ENCODE measurements around the gene AP3B1.

The AP3B1 gene

DNA sequence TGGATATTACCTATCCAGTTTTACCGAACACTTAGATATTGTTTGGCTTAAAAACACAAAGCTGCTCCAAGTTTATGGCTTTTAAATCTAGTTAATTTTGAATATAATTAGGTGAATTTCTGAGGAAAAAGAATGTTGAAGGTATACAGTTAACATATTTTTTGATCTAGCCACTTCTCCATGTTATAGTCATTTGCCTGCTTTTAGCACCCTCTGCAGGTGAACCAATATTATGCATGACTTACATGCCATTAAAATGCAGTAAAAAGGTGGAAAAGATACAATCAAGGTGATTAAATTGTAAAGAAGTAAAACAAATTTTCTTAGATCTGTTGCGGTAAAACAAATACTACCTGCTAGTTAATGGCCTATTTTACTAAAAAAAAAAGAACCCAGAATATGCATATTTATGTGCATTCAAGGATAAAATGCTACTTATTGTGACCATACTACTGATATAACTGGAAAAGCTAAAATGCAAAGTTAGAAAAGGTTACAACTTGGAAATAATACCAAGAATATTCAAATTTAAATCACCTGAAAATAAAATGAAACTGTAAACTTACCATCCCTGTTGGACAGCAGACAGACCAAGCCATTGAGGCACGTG is 132.1 kb downstream of the AP3B1 start:
- Histone ChIP-seq H4K20me1 (ENCODE audit: insufficient read depth, low read length) (no peaks in the 10 kb centered on the region), H3K9me2 (ENCODE audit: low read depth, low read length) (no peaks in the 10 kb centered on the region), H3F3A (ENCODE audit: insufficient read depth, low read length) (no peaks in the 10 kb centered on the region), H3K27me3 (ENCODE audit: insufficient read depth, low read length) (no peaks in the 10 kb centered on the region), H3K4me1 (ENCODE audit: insufficient read depth, low read length, severe bottlenecking) (no peaks in the 10 kb centered on the region), H3K4me2 (ENCODE audit: low read length) (no peak overlapping the region), H3K9me3 (ENCODE audit: low read length) (no peaks in the 10 kb centered on the region), H3K36me3 (ENCODE audit: insufficient read depth, low read length) (peaks cover 17% of the 10 kb centered on the region; the same call in 1 of the 2 replicates), H3K9ac (ENCODE audit: low read length) (no peak overlapping the region), H3K27ac (ENCODE audit: low read depth, low read length, poor library complexity, severe bottlenecking) (no peak overlapping the region), H3K79me2 (ENCODE audit: insufficient read depth, low read length) (no peaks in the 10 kb centered on the region), H2AFZ (ENCODE audit: low read length) (no peak overlapping the region), H3K4me3 (ENCODE audit: low read depth, low read length, poor library complexity, severe bottlenecking) (no peak overlapping the region)
- no peak for TF ChIP-seq EZH2 (IDR thresholded peaks at IDR 0.05; ENCODE audit: borderline replicate concordance, low read length)
- TF ChIP-seq, protein P1, sequence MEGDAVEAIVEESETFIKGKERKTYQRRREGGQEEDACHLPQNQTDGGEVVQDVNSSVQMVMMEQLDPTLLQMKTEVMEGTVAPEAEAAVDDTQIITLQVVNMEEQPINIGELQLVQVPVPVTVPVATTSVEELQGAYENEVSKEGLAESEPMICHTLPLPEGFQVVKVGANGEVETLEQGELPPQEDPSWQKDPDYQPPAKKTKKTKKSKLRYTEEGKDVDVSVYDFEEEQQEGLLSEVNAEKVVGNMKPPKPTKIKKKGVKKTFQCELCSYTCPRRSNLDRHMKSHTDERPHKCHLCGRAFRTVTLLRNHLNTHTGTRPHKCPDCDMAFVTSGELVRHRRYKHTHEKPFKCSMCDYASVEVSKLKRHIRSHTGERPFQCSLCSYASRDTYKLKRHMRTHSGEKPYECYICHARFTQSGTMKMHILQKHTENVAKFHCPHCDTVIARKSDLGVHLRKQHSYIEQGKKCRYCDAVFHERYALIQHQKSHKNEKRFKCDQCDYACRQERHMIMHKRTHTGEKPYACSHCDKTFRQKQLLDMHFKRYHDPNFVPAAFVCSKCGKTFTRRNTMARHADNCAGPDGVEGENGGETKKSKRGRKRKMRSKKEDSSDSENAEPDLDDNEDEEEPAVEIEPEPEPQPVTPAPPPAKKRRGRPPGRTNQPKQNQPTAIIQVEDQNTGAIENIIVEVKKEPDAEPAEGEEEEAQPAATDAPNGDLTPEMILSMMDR (IDR thresholded peaks at IDR 0.05; ENCODE audit: low read length), result peak; percentile 72

DNA sequence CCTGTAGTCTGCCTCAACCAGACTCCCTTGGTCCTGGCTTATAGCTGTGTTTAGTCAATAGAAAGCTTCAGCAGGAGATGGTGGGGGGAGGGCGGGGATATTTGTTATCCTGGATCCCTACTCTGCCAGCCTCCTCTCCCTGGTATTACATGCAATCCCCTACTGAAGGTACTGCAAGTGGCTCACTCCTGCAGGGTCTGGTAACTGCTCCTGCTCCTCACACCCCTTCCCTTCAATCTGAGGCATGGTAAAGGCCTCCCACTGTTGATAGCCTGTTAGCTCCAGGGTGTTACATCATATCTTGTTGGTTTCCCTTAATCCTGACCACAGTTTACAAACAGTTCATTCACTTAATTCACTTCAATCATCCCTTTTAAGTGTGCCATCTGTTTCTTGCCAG is 137.5 kb downstream of the AP3B1 start:
- no peaks in the 10 kb centered on the region for H3K4me1 ChIP-seq (ENCODE audit: insufficient read depth, low read length, severe bottlenecking)
- H3K79me2 ChIP-seq (ENCODE audit: insufficient read depth, low read length), result no peaks in the 10 kb centered on the region
- H3K36me3 ChIP-seq (ENCODE audit: insufficient read depth, low read length), result peaks cover 51% of the 10 kb centered on the region
- H3K4me3 ChIP-seq (ENCODE audit: low read depth, low read length, poor library complexity, severe bottlenecking), result no peak overlapping the region
- H4K20me1 ChIP-seq (ENCODE audit: insufficient read depth, low read length), result no peaks in the 10 kb centered on the region
- H3F3A ChIP-seq (ENCODE audit: insufficient read depth, low read length), result no peaks in the 10 kb centered on the region
- no peak for TF ChIP-seq EZH2 (IDR thresholded peaks at IDR 0.05; ENCODE audit: borderline replicate concordance, low read length)
- TF ChIP-seq, protein P1 (IDR thresholded peaks at IDR 0.05; ENCODE audit: low read length), result no peak
- H3K27me3 ChIP-seq (ENCODE audit: insufficient read depth, low read length), result no peaks in the 10 kb centered on the region
- no peaks in the 10 kb centered on the region for H3K9me2 ChIP-seq (ENCODE audit: low read depth, low read length)
- H3K9me3 ChIP-seq (ENCODE audit: low read length), result 0 out of 2 replicates have a peak, but pooled peaks cover 2% of the 10 kb centered on the region
- H3K9ac ChIP-seq (ENCODE audit: low read length), result no peak overlapping the region
- no peak overlapping the region for H2AFZ ChIP-seq (ENCODE audit: low read length)
- H3K4me2 ChIP-seq (ENCODE audit: low read length), result no peak overlapping the region
- H3K27ac ChIP-seq (ENCODE audit: low read depth, low read length, poor library complexity, severe bottlenecking), result no peak overlapping the region

DNA sequence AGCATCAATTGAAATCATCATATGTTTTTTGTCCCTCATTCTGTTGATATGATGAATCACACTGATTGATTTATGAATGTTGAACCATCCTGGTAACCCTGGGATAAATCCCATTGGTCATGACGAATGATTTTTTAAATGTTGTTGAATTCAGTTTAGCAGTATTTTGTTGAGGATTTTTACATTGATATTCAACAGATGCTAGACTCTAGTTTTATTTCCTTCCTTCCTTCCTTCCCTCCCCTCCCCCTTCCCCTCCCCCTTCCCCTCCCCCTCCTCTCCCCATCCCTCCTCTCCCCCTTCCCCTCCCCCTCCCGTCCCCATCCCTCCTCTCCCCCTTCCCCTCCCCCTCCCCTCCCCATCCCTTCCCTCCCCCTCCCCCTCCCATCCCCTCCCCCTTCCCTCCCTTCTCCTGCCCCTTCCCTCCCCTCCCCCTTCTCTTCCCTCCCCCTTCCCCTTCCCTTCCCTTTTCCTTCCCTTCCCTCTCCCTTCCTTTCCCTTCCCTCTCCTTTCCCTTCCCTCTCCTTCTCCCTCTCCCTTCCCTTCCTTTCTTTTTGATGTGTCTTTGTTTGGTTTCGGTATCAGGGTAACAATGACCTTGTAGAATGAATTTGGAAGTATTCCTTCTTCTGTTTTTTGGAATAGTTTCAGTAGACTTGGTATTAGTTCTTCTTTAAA is 142.8 kb downstream of the AP3B1 start:
- no peaks in the 10 kb centered on the region for H3F3A ChIP-seq (ENCODE audit: insufficient read depth, low read length)
- no peaks in the 10 kb centered on the region for H3K27me3 ChIP-seq (ENCODE audit: insufficient read depth, low read length)
- H3K9ac ChIP-seq (ENCODE audit: low read length), result no peak overlapping the region
- H3K4me1 ChIP-seq (ENCODE audit: insufficient read depth, low read length, severe bottlenecking), result no peaks in the 10 kb centered on the region
- no peaks in the 10 kb centered on the region for H3K79me2 ChIP-seq (ENCODE audit: insufficient read depth, low read length)
- H3K9me2 ChIP-seq (ENCODE audit: low read depth, low read length), result no peaks in the 10 kb centered on the region
- H3K4me2 ChIP-seq (ENCODE audit: low read length), result no peak overlapping the region
- peaks cover 36% of the 10 kb centered on the region for H3K36me3 ChIP-seq (ENCODE audit: insufficient read depth, low read length)
- no peak overlapping the region for H3K4me3 ChIP-seq (ENCODE audit: low read depth, low read length, poor library complexity, severe bottlenecking)
- 0 out of 2 replicates have a peak, but pooled peaks cover 2% of the 10 kb centered on the region for H3K9me3 ChIP-seq (ENCODE audit: low read length)
- no peak overlapping the region for H2AFZ ChIP-seq (ENCODE audit: low read length)
- H4K20me1 ChIP-seq (ENCODE audit: insufficient read depth, low read length), result no peaks in the 10 kb centered on the region
- H3K27ac ChIP-seq (ENCODE audit: low read depth, low read length, poor library complexity, severe bottlenecking), result no peak overlapping the region
- TF ChIP-seq EZH2 (IDR thresholded peaks at IDR 0.05; ENCODE audit: borderline replicate concordance, low read length), result no peak
- TF ChIP-seq, protein P1 (IDR thresholded peaks at IDR 0.05; ENCODE audit: low read length), result no peak

Measured in OCI-LY1 (cell line).